NCI-H146 treated with DMSO at 0.1 percent for 48 hours (cell line): ENCODE measurements around the gene EPHA3.

Experiments
- DNase-seq: peaks from one replicate; lab custom pipeline; 2025; ENCODE audit not compliant: unreplicated experiment; lab: John Stamatoyannopoulos, UW

Gene EPHA3

GRCh38 chr3:89440386-89440785, 333.0 kb downstream of the EPHA3 start:
- no peak for DNase-seq

DNA sequence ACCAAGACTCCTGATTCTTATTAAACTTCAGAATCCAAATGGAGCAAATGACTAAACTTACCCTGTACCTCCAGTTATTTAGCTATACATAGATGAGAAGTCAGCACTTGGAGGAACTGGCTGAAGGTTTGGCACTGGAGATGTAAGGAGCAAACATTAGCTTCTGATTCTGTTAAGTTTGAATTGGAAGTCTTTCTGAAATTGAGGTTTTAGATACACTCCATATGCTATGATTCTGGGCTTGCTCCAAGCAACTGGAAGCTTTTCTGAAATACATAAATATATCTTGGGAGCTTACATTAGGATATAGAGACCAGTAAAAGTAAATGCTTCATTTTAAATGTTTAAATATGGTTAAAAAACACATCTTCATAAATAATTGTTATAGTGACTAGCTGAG, 333.7 kb downstream of the EPHA3 start:
- no peak for DNase-seq

DNA sequence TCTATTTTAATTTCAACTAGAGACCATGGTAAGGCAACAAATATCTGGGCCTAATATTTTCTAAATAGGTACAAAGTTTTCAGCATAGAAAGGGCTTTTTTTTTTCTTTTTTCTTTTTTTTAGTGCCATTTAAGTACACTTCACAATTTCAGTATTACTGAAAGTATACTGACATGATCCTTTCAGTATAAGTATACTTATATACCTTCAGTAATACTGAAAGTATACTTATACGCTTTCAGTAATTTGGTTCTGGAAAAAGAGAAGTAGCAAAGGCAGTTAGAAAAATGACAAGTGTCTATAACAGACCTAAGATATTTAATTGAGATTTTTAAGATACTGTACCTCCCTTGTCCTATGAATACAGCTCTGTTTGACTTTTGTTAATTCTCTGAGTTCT, 339.2 kb downstream of the EPHA3 start:
- no peak for DNase-seq

- DNase-seq = no peak
These were observed 339.8 kb downstream of the EPHA3 start for GRCh38 chr3:89447243-89447642.

DNA sequence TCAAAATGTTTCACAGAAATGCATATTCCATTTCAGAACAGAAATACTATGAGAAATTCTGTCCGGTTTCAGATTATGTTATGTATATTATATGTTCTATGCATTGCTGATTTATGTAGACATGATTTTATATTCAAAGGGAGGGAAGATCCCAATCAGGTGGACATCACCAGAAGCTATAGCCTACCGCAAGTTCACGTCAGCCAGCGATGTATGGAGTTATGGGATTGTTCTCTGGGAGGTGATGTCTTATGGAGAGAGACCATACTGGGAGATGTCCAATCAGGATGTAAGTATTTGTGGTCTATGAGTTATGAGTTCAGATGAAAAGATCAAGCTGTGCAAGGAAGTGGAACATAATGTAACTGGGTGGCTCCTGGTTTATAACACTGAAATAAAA, 341.7 kb downstream of the EPHA3 start:
- DNase-seq = no peak

DNA sequence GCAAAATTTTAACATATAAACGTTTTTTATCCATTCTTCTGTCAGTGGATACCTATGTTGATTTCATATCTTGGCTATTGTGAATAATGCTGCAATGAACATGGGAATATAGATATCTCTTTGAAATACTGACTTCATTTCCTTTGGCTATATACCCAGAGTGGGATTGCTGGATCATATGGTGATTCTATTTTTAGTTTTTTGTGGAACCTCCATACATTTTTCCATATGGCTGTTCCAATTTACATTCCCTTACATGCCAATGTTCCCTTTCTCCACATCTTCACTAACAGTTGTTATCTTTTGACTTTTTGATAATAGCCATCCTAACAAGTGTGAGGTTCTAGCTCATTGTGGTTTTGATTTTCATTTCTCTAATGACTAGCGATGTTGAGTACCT, 344.6 kb downstream of the EPHA3 start:
- no peak for DNase-seq

DNA sequence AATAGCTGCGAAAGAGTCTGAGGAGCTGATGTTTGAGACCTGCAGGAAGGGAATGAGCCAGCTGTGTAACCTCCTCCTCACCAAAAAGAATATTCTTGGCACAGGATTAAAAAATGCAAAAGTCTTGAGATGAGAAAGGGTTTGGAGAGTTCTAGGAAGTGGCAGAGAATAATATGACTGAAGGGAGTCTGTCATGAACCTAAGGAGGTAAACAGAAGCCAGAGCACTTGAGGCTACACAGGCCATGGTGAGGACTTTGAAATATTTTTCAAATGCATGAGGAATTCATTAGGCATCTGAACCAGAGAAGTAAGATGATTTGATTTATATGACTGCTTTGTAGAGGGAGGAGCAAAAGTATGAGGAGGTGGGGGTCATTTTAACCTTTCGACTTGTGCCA, 347.8 kb downstream of the EPHA3 start:
- DNase-seq = no peak

DNA sequence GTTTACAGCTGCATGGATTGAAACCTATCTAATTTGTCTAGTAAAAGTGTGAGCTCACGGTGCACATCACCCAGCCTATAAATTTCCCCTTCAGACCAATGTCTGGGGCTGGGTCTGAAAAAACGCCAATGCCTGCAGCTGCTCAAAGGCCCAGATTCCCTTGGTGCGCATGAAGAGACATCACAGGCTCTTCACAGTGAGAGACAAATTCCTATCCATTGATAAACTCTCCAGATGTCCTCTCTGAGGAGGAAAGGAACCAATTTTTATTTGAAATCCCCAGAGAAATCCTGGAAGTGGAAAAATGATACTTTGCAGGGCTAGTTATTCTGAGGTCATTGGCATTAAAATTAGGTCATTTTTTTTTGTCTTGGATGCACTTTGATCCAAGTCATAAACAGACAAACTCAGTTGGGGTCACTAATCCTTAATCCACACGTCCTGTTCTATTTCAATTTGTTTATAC, 360.5 kb downstream of the EPHA3 start:
- no peak for DNase-seq

DNA sequence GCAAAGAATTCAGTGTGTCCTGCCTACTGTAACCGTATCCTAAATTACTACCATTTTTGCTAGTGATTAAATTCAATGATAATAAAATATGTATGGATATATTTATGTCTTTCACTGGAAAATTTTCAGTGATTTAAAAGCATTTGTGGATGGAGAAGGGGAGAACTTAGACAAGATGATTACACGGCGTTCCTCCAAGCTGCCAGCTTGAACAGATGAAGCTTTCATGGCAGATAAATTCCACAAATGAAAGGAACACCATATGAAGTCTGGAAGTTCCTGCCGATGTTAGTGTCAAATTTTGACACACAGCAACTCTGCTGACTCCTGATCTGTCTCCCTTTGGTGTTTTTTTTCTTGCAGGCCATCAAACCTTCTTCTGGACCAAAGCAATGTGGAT, 364.7 kb downstream of the EPHA3 start:
- DNase-seq = no peak

DNA sequence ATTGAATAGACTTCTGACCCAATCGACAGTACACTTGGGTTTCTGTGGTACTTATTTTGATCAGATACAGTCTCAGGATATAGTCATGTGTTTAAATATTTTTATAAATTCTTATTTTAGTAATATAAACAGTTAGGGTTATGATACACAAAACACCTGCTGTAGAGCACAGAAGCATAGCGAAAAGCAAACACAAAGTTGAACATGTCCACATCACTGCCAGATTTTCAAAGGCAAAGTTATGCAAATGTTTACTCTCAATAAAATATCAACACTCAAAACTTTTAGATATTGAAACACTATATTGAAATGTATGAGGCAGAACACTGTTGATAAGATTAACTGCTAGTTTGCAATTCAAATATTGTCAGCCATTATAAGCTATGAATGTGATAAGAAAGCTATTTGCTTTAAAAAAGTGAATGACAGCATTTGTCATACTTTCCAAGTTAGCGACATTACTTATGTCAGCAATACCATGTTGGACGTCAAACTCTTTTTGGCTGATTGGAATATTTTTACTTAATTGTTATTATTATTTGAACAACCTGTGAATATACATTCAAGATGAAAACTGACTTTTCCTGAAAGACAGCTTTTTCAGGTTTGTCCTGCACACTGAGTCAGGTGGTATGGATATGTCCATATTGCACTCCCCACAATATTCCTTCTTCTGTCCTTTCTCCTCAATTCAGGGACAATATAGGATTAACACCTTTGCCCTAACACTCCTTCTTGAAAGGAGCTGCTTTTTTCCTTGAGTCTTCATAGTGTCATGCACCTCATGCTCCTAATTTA, 367.1 kb downstream of the EPHA3 start:
- DNase-seq = no peak

DNA sequence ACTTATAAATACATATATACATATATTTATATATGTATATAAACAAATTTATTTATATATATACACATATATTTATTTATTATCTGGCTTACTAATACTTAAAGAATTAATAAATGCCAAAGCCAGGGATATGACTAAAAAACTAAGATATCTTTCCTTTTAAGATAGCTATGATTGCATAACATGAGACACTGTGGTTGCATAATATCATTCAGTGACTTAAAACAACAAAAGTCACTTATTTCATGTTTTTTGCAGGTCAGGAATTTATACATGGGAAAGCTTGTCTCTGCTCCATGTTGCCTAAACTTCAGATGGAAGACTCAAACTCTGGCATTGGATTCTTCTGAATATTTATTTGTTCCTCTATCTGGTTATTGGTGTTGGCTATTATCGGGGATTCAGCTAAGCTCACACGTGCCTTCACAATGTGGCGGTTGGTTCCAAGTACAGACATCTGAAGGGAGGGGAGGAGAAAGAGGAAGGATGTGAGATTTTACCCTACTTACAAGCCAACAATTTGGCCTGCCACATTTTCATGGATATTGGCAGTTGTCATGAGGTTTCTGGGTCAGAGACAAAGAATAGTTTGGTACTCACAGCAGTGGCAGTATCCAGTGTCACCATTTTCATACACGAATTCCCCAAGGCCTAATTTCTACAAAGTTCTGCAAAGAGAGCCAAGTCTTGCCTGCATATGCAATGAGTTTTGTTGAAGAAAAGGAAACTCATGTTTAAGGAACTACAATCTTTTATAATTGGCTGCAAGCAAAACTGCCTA, 381.6 kb downstream of the EPHA3 start:
- DNase-seq = no peak

- no peak for DNase-seq
These were observed 382.7 kb downstream of the EPHA3 start for GRCh38 chr3:89490129-89490528.

GRCh38 chr3:89494734-89495133, 387.3 kb downstream of the EPHA3 start:
- DNase-seq = no peak

- no peak for DNase-seq
These were observed 396.5 kb downstream of the EPHA3 start for GRCh38 chr3:89503891-89504391.

DNA sequence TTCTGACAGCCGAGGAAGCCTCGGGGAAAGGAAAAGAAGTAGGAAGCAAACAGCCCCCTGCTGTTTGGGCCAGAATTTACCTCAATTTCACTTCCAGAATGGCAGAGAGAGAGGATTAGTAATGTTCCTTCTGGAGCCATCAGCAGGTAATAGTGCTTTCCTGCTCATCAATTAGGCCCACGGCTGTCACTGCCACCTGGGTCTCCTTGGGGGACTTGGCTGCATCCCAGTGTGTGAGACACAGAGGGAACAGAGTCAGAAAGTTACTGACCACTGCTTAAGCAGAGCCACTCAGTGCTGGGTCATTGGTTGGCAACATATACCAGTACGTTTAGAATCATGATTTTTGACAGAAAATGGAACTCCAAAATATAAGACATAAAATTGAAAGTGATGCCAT, 397.0 kb downstream of the EPHA3 start:
- no peak for DNase-seq

- DNase-seq = no peak
These were observed 399.2 kb downstream of the EPHA3 start for GRCh38 chr3:89506462-89507103.

GRCh38 chr3:89521328-89521727, 413.9 kb downstream of the EPHA3 start:
- DNase-seq = no peak

- no peak for DNase-seq
These were observed 414.7 kb downstream of the EPHA3 start for GRCh38 chr3:89522155-89522554.

DNA sequence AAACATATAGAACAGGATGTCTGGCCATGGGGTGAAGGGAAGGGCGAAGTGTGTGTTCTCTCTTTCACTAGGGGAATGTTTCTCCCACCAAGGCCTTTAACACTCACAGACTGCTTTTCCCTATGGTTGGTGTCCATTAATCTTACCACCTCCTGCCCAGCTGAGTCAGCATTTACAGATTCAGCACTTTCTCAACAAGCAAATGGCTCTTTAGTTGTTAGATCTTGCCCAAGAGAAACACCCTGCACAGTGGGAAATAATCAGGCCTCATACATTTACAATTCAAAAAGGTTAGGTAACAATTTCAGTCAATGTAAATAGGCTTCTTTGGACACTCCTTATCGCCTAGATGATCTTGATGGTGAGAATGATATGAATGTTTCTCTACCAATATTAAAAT, 418.2 kb downstream of the EPHA3 start:
- DNase-seq = no peak

DNA sequence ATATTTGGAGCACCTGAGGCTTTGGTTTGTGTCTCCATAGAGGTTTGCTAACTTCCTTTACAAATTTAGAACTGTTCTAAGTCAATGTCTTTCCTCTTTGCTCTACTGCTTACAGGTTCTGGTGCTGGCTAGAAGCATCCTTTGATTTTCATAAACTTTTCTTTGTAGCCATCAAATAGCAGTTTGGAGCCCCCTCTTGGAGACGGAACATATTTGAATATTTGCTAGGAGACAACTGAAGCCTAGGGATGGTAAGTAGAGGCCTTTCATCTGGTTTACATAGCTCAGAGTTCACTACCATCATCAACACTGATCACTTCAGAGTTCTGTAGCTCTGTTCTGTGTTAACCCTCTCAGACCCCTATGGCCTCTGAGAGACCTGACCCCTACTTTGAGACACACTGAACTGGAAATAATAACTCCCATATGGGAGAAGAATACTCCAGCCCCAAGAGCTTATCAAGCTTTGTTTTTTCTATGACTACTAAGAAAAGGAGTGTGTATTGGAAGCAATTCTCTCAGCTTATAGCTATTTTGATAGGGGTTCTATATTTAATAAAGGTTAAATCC, 420.4 kb downstream of the EPHA3 start:
- DNase-seq = no peak
